GM12878 (cell line): ENCODE measurements around the gene IFNL2. TPM values are rescaled to one million over a fixed set of nuclear protein-coding genes. Genes with fewer than 3 reads are reported as not detected.

Source experiments
- CHD4 ChIP-seq: fragments of 200-600 bp; sonication (generic); IDR thresholded peaks from 2 replicates; pipeline ENCODE4 v1.6.1; 2016; ENCODE audit warnings: mild to moderate bottlenecking
- HDAC6 ChIP-seq: fragments of 200-600 bp; sonication (generic); IDR thresholded peaks from one replicate; pipeline ENCODE4 v1.8.0; 2017; ENCODE audit warnings: antibody characterized with exemption; ENCODE audit not compliant: unreplicated experiment
- IKZF2 ChIP-seq, 2 experiments: fragments of 450-650 bp; IDR thresholded peaks; 2 replicates each; pipeline ENCODE4 v1.6.1; 2017; ENCODE audit warnings: mild to moderate bottlenecking in 2 of 2, moderate library complexity in 2 of 2
- JUNB ChIP-seq: IDR thresholded peaks from 2 replicates; pipeline ENCODE4 v1.6.1; 2016; ENCODE audit warnings: antibody characterized with exemption, mild to moderate bottlenecking
- KDM1A ChIP-seq: fragments of 200-600 bp; sonication (generic); IDR thresholded peaks from 2 replicates; pipeline ENCODE4 v1.6.1; 2016; ENCODE audit warnings: borderline replicate concordance
- MAX ChIP-seq: IDR thresholded peaks from 2 replicates; pipeline ENCODE4 v1.6.1; 2012; ENCODE audit warnings: low read depth, low read length, improper control_type of control experiment
- MEF2A ChIP-seq: IDR thresholded peaks from 2 replicates; pipeline ENCODE4 v1.6.1; 2011; ENCODE audit warnings: low read depth, mild to moderate bottlenecking, low read length, moderate library complexity; ENCODE audit not compliant: insufficient read depth
- MTA3 ChIP-seq: IDR thresholded peaks from 2 replicates; pipeline ENCODE4 v1.6.1; 2012; ENCODE audit warnings: low read length, inconsistent platforms, borderline replicate concordance
- MXI1 ChIP-seq: fragments of 150-350 bp; IDR thresholded peaks from 2 replicates; pipeline ENCODE4 v1.6.1; 2011; ENCODE audit warnings: low read depth, mild to moderate bottlenecking, inconsistent platforms, low read length, improper control_type of control experiment
- NFXL1 ChIP-seq: fragments of 450-650 bp; IDR thresholded peaks from 2 replicates; pipeline ENCODE4 v1.6.1; 2017; ENCODE audit warnings: antibody characterized with exemption, mild to moderate bottlenecking, borderline replicate concordance
- POLR2A ChIP-seq: IDR thresholded peaks from 2 replicates; pipeline ENCODE4 v1.6.1; 2011; ENCODE audit warnings: low read depth, mild to moderate bottlenecking, low read length
- POU2F2 ChIP-seq: IDR thresholded peaks from 3 replicates; pipeline ENCODE4 v1.6.1; 2011; ENCODE audit warnings: low read depth, mild to moderate bottlenecking, low read length, borderline replicate concordance
- RAD51 ChIP-seq: fragments of 450-650 bp; IDR thresholded peaks from 2 replicates; pipeline ENCODE4 v1.6.1; 2016; ENCODE audit warnings: moderate library complexity, mild to moderate bottlenecking, inconsistent platforms
- RBBP5 ChIP-seq: fragments of 200-600 bp; sonication (generic); conservative IDR thresholded peaks from 2 replicates; pipeline ENCODE4 v1.6.1; 2016
- SIN3A ChIP-seq: IDR thresholded peaks from 2 replicates; pipeline ENCODE4 v1.6.1; 2012; ENCODE audit warnings: low read depth, low read length, improper control_type of control experiment
- SMAD1 ChIP-seq: fragments of 450-650 bp; IDR thresholded peaks from 2 replicates; pipeline ENCODE4 v1.6.1; 2018; ENCODE audit warnings: mild to moderate bottlenecking, low read depth; ENCODE audit not compliant: partially characterized antibody
- SP1 ChIP-seq: IDR thresholded peaks from one replicate; pipeline ENCODE4 v1.6.1; 2011; ENCODE audit warnings: low read depth, low read length
- STAT1 ChIP-seq: fragments of 450-650 bp; conservative IDR thresholded peaks from 2 replicates; pipeline ENCODE4 v1.6.1; 2014; ENCODE audit warnings: antibody characterized with exemption, mild to moderate bottlenecking
- USF1 ChIP-seq: IDR thresholded peaks from 2 replicates; pipeline ENCODE4 v1.6.1; 2011; ENCODE audit warnings: borderline replicate concordance, low read depth, mild to moderate bottlenecking, moderate library complexity, mixed read lengths, low read length; ENCODE audit not compliant: insufficient read depth; ENCODE audit errors: extremely low read length
- ZBED1 ChIP-seq: IDR thresholded peaks from 2 replicates; pipeline ENCODE4 v1.6.1; 2016; ENCODE audit warnings: borderline replicate concordance
- ZBTB33 ChIP-seq: fragments of 450-650 bp; IDR thresholded peaks from 2 replicates; pipeline ENCODE4 v1.6.1; 2017; ENCODE audit warnings: mild to moderate bottlenecking
- ZNF274 ChIP-seq: IDR thresholded peaks from one replicate; pipeline ENCODE4 v1.8.0; 2011; ENCODE audit not compliant: insufficient read length, insufficient read depth
- polyA plus RNA-seq, 11 experiments: library from polyadenylated mRNA; depleted of rRNA in 4 of 11; unstranded in 6 of 11; stranded (reverse) in 5 of 11; fragments of >200 nt; fragmentation: Nextera tagmentation in 4 of 11; fragmentation: Illumina TruSeq in 1 of 11; extraction: Ambion mirVana in 4 of 11; extraction: Trizol in 1 of 11; gene quantifications; 1 replicate in 1 of 11; 2 replicates in 10 of 11; pipeline versions ENCODE4 v1.2.1 to v1.2.3, GENCODE V29; 2011 to 2016; ENCODE audit warnings: inconsistent platforms in 2 of 11, missing spikeins in 2 of 11, low read depth in 1 of 11
- total RNA-seq, 4 experiments: library from RNA; depleted of rRNA in 3 of 4; stranded (reverse); fragments of >200 nt in 3 of 4; fragmentation: Illumina TruSeq in 1 of 4; extraction: Trizol in 1 of 4; gene quantifications; 2 replicates each; pipeline versions ENCODE4 v1.2.1 to v1.2.3, GENCODE V29; 2013 to 2021
- TF ChIP-seq, protein P1 (sequence below), 3 experiments: IDR thresholded peaks in 2 of 3; conservative IDR thresholded peaks in 1 of 3; 2 replicates each; pipeline ENCODE4 v1.5.1; 2011; ENCODE audit warnings: low read depth in 3 of 3, low read length in 3 of 3, mild to moderate bottlenecking in 3 of 3, control low read depth in 2 of 3, moderate library complexity in 2 of 3, inconsistent platforms in 1 of 3, mixed read lengths in 1 of 3; ENCODE audit not compliant: control insufficient read depth in 2 of 3, insufficient read depth in 1 of 3; ENCODE audit errors: extremely low read depth in 1 of 3
- TF ChIP-seq, protein P2 (sequence below): fragments of 450-650 bp; IDR thresholded peaks from 2 replicates; pipeline ENCODE4 v1.6.1; 2017; ENCODE audit warnings: mild to moderate bottlenecking, low read depth, inconsistent platforms; ENCODE audit not compliant: poor library complexity, severe bottlenecking

IFNL2 gene
- total and polyA plus RNA-seq, 10 of the 15 experiments (the other 5 are each of a cell fraction or from before 2014, with no cell fraction given) = 0.24 TPM; not detected in 9

DNA sequence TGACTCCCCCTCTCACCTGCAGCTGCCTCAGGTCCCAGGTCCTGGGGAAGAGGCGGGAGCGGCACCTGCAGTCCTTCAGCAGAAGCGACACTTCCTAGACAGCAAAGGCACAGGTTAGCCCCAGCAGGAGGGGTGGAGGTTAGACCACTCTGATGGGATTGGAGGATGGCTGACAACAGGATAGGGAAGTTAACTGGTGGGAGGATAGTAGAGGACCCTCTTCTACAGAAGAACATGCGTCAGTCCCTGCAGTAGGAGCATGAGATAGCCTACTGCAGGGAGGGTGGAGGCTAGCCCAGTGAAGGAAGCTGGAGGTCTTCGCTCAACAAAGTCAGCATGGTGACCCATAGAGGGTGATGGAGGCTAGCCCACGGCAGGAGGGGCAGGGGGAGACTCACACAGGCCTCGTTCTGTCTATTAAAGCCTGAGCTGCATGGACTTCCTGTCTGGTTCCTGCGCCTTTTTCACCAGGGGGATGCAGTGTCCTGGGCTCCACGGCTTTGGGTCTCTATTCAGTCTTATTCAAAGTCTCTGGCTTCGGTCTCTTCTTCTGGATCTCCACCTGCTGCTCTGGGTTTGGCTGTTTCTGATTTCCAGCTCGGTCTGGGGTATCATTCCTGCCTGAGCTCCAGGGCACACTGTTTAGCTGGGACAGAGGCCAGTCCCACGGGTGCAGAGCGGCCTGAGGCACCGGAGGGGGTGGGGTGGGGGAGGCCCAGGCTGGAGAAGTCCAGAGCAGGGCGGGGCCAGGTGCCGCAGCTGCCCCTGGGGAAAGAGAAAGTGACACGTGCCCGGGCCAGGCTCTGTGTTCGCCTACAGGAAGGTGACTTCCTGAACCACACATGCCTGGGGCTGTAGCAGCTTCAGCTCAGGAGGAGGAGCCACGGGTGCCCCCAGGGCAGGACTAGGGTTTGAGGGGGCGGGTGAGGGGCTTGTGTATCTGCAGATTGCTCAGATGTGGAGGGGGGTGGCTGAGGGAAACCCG, 30.7 kb upstream of the IFNL2 start (continued):
- no peak for TF ChIP-seq MEF2A
- TF ChIP-seq ZBED1 = no peak
- TF ChIP-seq HDAC6 = no peak
- TF ChIP-seq JUNB = no peak
- TF ChIP-seq IKZF2 (IDR thresholded peaks at IDR 0.05) = peak in 1 of 2 experiments; percentile 33; a peak in 1 of 4 replicates
- TF ChIP-seq, protein P1, sequence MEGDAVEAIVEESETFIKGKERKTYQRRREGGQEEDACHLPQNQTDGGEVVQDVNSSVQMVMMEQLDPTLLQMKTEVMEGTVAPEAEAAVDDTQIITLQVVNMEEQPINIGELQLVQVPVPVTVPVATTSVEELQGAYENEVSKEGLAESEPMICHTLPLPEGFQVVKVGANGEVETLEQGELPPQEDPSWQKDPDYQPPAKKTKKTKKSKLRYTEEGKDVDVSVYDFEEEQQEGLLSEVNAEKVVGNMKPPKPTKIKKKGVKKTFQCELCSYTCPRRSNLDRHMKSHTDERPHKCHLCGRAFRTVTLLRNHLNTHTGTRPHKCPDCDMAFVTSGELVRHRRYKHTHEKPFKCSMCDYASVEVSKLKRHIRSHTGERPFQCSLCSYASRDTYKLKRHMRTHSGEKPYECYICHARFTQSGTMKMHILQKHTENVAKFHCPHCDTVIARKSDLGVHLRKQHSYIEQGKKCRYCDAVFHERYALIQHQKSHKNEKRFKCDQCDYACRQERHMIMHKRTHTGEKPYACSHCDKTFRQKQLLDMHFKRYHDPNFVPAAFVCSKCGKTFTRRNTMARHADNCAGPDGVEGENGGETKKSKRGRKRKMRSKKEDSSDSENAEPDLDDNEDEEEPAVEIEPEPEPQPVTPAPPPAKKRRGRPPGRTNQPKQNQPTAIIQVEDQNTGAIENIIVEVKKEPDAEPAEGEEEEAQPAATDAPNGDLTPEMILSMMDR (IDR thresholded peaks at IDR 0.05 in 2 of 3, conservative IDR thresholded peaks at IDR 0.05 in 1 of 3; ENCODE audit: control insufficient read depth in 2 of 3, extremely low read depth in 1 of 3, insufficient read depth in 1 of 3, low read depth in 3 of 3, low read length in 3 of 3) = no peak
- TF ChIP-seq STAT1 = no peak
- TF ChIP-seq POLR2A = peak; percentile 67
- TF ChIP-seq, protein P2, sequence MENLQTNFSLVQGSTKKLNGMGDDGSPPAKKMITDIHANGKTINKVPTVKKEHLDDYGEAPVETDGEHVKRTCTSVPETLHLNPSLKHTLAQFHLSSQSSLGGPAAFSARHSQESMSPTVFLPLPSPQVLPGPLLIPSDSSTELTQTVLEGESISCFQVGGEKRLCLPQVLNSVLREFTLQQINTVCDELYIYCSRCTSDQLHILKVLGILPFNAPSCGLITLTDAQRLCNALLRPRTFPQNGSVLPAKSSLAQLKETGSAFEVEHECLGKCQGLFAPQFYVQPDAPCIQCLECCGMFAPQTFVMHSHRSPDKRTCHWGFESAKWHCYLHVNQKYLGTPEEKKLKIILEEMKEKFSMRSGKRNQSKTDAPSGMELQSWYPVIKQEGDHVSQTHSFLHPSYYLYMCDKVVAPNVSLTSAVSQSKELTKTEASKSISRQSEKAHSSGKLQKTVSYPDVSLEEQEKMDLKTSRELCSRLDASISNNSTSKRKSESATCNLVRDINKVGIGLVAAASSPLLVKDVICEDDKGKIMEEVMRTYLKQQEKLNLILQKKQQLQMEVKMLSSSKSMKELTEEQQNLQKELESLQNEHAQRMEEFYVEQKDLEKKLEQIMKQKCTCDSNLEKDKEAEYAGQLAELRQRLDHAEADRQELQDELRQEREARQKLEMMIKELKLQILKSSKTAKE = no peak
- no peak for TF ChIP-seq RBBP5
- TF ChIP-seq SIN3A = no peak
- TF ChIP-seq USF1 = peak; percentile 81
- no peak for TF ChIP-seq ZBTB33
- no peak for TF ChIP-seq MXI1
- peak; percentile 23 for TF ChIP-seq SP1
- no peak for TF ChIP-seq POU2F2
- no peak for TF ChIP-seq NFXL1
- no peak for TF ChIP-seq KDM1A
- TF ChIP-seq MAX = 0 out of 2 replicates have a peak, but pooled peaks have one; percentile 35
- no peak for TF ChIP-seq ZNF274
- TF ChIP-seq SMAD1 = no peak
- TF ChIP-seq RAD51 = peak; percentile 67
- no peak for TF ChIP-seq MTA3
- no peak for TF ChIP-seq CHD4
